ENCODE results near the gene ADGRV1.

Gene ADGRV1

GRCh38 chr5:91160714-91161285 is 602.2 kb downstream of the ADGRV1 start:
- H3K36me3 ChIP-seq (ENCODE audit: insufficient read depth, low read length): no peaks in the 10 kb centered on the region
- no peaks in the 10 kb centered on the region for H3F3A ChIP-seq (ENCODE audit: low read depth)
- no peaks in the 10 kb centered on the region for H3K9me3 ChIP-seq (ENCODE audit: insufficient read depth, low read depth, low read length)
- no peaks in the 10 kb centered on the region for H3K4me1 ChIP-seq (ENCODE audit: insufficient read depth, low read length, poor library complexity, severe bottlenecking)
- no peaks in the 10 kb centered on the region for H3K79me2 ChIP-seq (ENCODE audit: insufficient read depth, low read length)
- H4K20me1 ChIP-seq (ENCODE audit: insufficient read depth, low read length, poor library complexity, severe bottlenecking): no peaks in the 10 kb centered on the region
- no peak overlapping the region for H2AFZ ChIP-seq (ENCODE audit: low read length)
- H3K9me2 ChIP-seq (replicated peaks; ENCODE audit: low read depth, low read length): no peaks in the 10 kb centered on the region
- no peak overlapping the region for H3K9ac ChIP-seq (ENCODE audit: low read depth, low read length, poor library complexity, severe bottlenecking)
- no peak overlapping the region for H3K4me3 ChIP-seq (ENCODE audit: low read length, poor library complexity, severe bottlenecking)
- TF ChIP-seq EZH2phosphoT487 (IDR thresholded peaks at IDR 0.05; ENCODE audit: borderline replicate concordance) (no peak), CTCF (conservative IDR thresholded peaks at IDR 0.05; ENCODE audit: low read length) (no peak)
- H3K27me3 ChIP-seq (ENCODE audit: insufficient read depth, low read length, poor library complexity, severe bottlenecking): no peaks in the 10 kb centered on the region
- H3K4me2 ChIP-seq (ENCODE audit: low read depth, low read length, poor library complexity, severe bottlenecking): no peak overlapping the region

GRCh38 chr5:91162534-91163381 is 604.2 kb downstream of the ADGRV1 start:
- Histone ChIP-seq H3K4me1 (ENCODE audit: insufficient read depth, low read length, poor library complexity, severe bottlenecking) (no peaks in the 10 kb centered on the region), H3K9me2 (replicated peaks; ENCODE audit: low read depth, low read length) (no peaks in the 10 kb centered on the region), H3K4me2 (ENCODE audit: low read depth, low read length, poor library complexity, severe bottlenecking) (no peak overlapping the region), H2AFZ (ENCODE audit: low read length) (no peak overlapping the region), H3K27me3 (ENCODE audit: insufficient read depth, low read length, poor library complexity, severe bottlenecking) (no peaks in the 10 kb centered on the region), H3F3A (ENCODE audit: low read depth) (no peaks in the 10 kb centered on the region), H3K79me2 (ENCODE audit: insufficient read depth, low read length) (no peaks in the 10 kb centered on the region), H3K4me3 (ENCODE audit: low read length, poor library complexity, severe bottlenecking) (no peak overlapping the region), H4K20me1 (ENCODE audit: insufficient read depth, low read length, poor library complexity, severe bottlenecking) (no peaks in the 10 kb centered on the region), H3K9me3 (ENCODE audit: insufficient read depth, low read depth, low read length) (no peaks in the 10 kb centered on the region), H3K9ac (ENCODE audit: low read depth, low read length, poor library complexity, severe bottlenecking) (no peak overlapping the region), H3K36me3 (ENCODE audit: insufficient read depth, low read length) (no peaks in the 10 kb centered on the region)
- TF ChIP-seq CTCF (conservative IDR thresholded peaks at IDR 0.05; ENCODE audit: low read length) (no peak), EZH2phosphoT487 (IDR thresholded peaks at IDR 0.05; ENCODE audit: borderline replicate concordance) (no peak)

DNA sequence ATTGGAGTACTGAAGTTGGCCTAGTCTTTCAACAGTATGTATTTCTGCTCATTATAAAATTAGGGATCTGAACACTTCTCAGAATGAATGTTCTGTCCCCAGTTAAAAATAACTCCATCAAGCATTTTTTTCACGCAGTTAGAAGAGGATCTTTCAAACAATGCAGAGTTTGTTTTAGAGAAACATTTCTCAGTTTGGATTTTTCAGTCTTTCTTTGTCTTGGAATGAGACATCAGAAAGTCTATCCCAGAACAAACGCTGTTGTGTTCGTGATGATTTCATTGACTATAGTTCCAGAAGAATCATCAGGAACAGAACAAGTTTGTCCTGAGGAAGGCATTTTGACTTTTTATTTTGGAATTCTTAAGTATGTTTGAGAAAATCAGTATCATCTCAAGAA is 605.8 kb downstream of the ADGRV1 start:
- no peaks in the 10 kb centered on the region for H3K9me3 ChIP-seq (ENCODE audit: insufficient read depth, low read depth, low read length)
- H3K4me1 ChIP-seq (ENCODE audit: insufficient read depth, low read length, poor library complexity, severe bottlenecking): no peaks in the 10 kb centered on the region
- no peak overlapping the region for H3K4me3 ChIP-seq (ENCODE audit: low read length, poor library complexity, severe bottlenecking)
- no peaks in the 10 kb centered on the region for H4K20me1 ChIP-seq (ENCODE audit: insufficient read depth, low read length, poor library complexity, severe bottlenecking)
- H3K36me3 ChIP-seq (ENCODE audit: insufficient read depth, low read length): no peaks in the 10 kb centered on the region
- H3K9me2 ChIP-seq (replicated peaks; ENCODE audit: low read depth, low read length): no peaks in the 10 kb centered on the region
- H2AFZ ChIP-seq (ENCODE audit: low read length): no peak overlapping the region
- TF ChIP-seq CTCF (conservative IDR thresholded peaks at IDR 0.05; ENCODE audit: low read length): no peak
- no peak for TF ChIP-seq EZH2phosphoT487 (IDR thresholded peaks at IDR 0.05; ENCODE audit: borderline replicate concordance)
- no peak overlapping the region for H3K9ac ChIP-seq (ENCODE audit: low read depth, low read length, poor library complexity, severe bottlenecking)
- H3K27me3 ChIP-seq (ENCODE audit: insufficient read depth, low read length, poor library complexity, severe bottlenecking): no peaks in the 10 kb centered on the region
- no peak overlapping the region for H3K4me2 ChIP-seq (ENCODE audit: low read depth, low read length, poor library complexity, severe bottlenecking)
- no peaks in the 10 kb centered on the region for H3F3A ChIP-seq (ENCODE audit: low read depth)
- no peaks in the 10 kb centered on the region for H3K79me2 ChIP-seq (ENCODE audit: insufficient read depth, low read length)

Data from Loucy (cell line).